Cerebellar cortex (tissue), 1 donor: ENCODE data around the gene WAPL.
"Not testable (repeated sequence)": the region's sequence is repeated elsewhere in the genome, so short reads cannot be mapped to it uniquely, and the experiment has no call there.

ENCODE experiments used
- DNase-seq: peaks from one replicate; pipeline ENCODE4 v3.0.0-alpha.2; 2015; ENCODE audit warnings: low spot score

WAPL gene

DNA sequence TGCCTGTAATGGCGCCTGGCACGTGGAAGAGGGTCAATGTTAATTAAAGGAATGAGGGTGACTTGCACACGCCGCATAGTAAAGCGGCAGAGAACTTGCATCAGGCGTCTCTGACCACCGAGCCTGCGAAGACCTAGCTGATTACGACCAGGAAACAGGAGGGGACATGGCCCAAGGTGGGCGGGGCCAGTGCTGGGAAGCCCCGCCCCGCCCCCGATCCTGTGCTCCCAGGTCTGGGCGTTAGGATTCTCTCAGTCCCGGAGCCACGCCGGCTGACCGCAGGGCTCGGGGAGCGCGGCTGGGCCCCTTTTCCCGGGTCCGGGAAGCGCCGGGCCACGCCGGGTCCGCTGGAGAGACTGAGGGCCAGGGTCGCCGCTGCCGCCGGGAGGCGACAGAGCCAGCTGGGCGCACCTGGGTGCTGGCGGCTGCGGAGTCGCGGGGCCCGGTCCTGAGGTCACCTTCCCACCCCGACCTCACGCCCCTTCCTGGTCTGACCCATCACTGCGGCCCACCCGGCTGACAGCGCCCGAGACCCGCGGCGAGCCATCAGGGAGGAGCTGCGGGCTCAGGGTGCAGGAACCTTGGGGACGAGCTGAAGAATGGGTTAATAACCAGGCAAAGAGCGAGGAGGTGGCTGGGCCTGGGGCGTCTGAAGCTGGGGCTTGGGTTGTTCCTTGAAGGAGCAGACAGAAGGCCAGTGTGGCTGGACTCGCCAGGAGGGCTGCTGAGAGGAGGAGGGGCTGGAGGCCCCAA, 132.0 kb downstream of the WAPL start:
- no peak for DNase-seq

DNA sequence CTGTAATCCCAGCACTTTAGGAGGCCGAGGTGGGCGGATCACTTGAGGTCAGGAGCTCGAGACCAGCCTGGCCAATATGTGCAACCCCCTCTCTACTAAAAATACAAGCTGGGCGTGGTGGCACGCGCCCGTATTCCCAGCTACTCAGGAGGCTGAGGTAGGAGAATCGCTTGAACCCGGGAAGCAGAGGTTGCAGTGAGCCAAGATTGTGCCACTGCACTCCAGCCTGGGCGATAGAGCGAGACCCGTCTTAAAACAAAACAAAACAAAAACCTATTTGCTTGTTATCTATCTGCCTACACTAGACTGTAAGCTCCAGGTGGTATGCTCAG, 132.5 kb downstream of the WAPL start:
- not testable (repeated sequence) for DNase-seq

DNA sequence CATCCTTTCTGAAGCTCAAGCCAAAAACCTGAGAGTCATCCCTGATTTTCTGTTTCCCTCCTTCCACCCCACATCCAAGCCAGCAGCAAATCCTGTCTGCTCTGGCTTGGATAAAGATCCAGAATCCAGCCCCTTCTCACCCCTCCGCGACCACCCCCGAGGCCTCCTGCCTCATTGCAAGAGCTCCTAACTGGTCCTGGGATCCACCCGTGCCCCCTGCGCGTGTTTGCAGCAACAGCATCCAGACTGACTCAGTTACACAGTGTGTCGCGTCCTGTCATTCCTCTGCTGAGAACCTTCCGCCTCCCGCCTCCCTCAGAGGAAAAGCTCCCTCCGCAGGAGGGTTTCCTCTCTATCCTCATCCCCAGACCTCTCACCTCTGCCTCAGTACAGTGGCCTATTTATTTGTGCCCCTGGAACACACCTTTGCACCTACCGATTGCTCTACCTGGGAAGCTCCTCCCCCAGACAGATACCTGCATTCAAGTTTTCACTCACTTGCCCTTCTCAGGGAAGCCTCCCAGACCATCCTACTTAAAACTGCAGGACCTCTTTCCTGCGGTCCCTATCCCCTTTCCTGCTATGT, 133.4 kb downstream of the WAPL start:
- DNase-seq, result no peak

DNA sequence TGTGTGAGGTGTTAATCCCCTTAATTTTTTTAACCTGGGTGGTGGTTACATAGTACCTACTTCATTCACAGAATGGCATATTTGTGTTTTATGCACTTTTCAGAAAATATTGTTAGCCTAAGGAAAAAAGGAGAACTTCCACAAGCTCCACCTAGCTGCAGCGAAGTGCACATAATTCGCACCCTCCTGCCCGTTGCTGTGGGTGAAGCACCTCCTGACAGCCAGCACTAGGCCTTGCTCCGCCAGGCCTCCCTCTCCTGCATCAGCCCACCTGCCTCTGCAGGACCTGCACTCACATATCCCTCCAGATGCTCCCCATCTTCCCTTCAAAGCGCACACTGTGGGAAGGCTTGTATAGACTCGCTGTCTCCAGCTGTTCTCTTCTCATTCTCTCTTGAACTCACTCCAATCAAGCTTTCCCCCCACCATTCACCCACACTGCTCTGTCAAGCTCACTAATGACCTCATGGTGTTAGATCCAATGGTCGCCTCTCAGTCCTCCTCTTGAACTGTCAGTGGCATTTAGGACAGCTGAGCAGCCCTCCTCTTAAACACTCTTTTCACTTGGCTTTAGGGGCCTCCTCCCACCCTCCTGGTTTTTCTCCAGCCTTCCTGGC, 134.3 kb downstream of the WAPL start:
- DNase-seq, result no peak

DNA sequence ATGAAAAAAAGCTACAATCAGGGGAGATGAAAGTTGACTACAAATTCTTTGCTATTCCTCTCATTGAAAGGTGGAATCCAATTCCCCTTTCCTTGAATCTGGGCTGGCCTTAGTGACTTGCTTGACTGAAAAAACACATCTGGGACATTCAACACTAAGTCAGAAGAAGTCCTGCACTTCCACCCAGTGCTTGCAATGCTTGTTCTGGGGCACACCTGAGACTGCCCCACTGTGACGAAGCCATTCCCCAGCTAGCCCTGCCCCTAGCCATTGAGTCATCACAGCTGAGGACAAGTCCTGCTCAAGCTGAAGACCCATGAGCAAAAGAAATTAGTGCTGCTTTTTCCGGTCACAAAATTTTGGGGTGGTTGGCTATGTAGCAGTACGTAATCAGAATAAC, 135.8 kb downstream of the WAPL start:
- no peak for DNase-seq
